HG03571 (cell line): Measurements from ENCODE around the gene SLC18A2.

Experiments used
- ATAC-seq: cut with Tn5 transposase; IDR thresholded peaks from one replicate; pipeline ENCODE4 v1.9.1; 2021; ENCODE audit not compliant: unreplicated experiment

The SLC18A2 gene

GRCh38 chr10:117237401-117237991 is 3.4 kb upstream of the SLC18A2 start:
- ATAC-seq, result no peak

DNA sequence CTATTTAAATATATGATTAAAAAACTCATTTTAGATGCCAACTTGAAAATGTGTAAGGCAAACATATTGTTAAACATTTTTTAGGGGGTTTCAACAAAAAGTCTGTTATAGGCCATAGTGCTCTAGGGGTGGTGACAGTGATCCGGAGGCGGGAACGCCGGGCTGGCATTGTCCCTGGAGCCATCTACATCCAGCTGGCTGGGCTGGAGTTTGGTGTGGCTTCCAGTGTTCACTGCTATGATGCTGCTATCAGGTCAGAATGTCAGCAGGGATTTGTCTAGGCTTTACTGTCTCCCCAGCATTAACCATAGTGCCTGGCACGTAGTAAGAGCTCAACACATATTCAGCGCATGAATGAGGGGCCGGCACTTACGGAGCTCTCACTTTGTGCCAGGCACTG is 1.9 kb upstream of the SLC18A2 start:
- no peak for ATAC-seq

DNA sequence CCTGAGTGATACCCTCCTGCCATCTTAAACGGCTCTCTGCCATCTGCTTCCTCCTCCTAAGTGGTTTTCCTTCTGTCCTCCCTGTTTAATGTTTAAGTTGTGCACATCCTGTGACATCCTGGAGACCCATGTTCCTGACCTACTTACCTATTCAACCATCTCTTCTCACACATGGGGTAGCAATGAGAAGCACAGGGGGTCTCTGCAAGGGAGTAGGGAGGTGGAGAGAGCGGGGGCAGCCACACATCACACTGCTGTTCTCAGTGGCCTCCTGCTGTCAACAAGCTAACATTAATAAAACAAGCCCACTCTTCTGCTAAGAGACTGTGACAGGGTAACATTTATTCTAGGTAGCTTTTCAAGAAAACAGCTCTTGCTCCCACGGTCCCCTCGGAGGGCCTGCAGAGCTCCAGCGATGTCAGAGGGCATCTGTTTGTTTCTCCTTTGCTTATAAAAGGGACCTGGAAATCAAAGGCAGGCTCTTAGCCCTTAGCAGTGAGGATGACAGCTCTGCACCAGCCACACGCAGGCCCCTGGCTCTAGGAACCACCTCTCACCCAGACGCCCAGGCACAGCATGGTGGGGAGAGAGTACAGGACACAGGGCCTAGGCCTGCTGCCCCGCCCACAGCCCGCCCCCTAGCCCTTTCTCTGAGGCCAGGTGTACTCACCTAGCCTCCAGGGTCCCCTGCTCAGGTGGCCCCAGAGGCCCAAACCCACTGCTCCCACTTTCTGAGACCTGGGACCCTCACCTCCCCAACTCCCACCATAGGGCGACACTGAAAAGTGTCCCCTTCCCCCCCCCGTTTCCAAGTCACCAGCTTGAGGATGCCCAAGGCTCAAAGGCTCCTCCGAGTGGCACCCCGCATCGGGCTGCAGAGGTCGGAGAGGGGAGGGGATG is 943 bp upstream of the SLC18A2 start:
- no peak for ATAC-seq

- ATAC-seq, result no peak
Observed at GRCh38 chr10:117241541-117242462, 888 bp downstream of the SLC18A2 start.

DNA sequence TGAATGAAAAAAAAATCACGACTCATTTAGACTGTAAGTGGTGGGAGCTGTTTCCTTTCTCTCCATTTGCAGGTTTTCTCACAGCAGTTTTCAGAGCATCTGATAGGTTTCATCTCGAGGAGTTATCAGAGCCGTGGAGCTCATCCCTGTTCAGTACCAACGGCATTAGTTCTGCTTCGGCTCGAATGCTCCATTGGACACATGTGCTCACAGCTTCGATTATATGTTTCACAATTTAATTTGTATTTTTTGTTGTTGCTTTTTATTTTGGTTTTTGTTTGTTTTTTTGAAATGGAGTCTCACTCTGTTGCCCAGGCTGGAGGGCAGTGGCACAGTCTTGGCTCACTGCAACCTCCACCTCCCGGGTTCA is 1.5 kb downstream of the SLC18A2 start:
- no peak for ATAC-seq

- no peak for ATAC-seq
Observed at GRCh38 chr10:117246997-117247671, 6.2 kb downstream of the SLC18A2 start.

- ATAC-seq, result no peak
Observed at GRCh38 chr10:117248750-117249465, 8.0 kb downstream of the SLC18A2 start.

GRCh38 chr10:117249493-117250093 is 8.7 kb downstream of the SLC18A2 start:
- no peak for ATAC-seq

DNA sequence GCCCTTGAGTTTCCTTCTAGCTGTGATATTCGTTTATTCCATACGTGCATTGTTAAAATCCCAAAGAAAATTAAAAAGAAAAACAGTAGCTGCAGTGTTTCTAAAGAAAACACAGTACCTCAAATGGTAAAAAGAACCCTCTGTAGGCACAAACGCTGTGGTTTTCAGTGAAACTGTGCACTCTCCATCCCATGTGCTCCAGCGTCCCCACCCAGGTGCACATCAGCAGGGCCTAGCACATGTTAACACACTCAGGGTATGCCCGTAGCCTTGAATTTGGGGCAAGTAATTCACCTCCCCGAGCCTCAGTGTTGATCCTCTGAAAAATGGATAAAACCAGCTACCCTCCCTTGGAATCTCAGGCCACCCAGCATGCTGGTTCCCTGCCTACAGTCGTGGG is 9.5 kb downstream of the SLC18A2 start:
- ATAC-seq, result no peak

- ATAC-seq, result no peak
Observed at GRCh38 chr10:117253908-117254307, 13.0 kb downstream of the SLC18A2 start.

DNA sequence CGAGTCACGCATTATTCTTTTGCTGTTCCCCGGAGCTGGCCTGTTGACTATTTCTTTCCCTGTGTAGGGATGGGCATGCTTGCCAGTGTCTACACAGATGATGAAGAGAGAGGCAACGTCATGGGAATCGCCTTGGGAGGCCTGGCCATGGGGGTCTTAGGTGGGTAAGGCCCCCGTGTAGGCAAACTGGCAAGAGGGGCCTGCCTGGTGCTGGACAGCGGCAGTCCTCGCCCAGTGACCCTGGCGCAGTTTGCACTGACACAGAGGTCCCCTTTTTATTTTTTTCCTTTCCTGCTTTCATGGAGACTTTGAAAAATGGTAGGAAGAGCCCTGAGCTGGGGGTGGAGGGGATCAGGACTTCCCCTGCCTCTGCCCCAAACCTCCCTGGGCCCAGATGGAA is 13.4 kb downstream of the SLC18A2 start:
- no peak for ATAC-seq

DNA sequence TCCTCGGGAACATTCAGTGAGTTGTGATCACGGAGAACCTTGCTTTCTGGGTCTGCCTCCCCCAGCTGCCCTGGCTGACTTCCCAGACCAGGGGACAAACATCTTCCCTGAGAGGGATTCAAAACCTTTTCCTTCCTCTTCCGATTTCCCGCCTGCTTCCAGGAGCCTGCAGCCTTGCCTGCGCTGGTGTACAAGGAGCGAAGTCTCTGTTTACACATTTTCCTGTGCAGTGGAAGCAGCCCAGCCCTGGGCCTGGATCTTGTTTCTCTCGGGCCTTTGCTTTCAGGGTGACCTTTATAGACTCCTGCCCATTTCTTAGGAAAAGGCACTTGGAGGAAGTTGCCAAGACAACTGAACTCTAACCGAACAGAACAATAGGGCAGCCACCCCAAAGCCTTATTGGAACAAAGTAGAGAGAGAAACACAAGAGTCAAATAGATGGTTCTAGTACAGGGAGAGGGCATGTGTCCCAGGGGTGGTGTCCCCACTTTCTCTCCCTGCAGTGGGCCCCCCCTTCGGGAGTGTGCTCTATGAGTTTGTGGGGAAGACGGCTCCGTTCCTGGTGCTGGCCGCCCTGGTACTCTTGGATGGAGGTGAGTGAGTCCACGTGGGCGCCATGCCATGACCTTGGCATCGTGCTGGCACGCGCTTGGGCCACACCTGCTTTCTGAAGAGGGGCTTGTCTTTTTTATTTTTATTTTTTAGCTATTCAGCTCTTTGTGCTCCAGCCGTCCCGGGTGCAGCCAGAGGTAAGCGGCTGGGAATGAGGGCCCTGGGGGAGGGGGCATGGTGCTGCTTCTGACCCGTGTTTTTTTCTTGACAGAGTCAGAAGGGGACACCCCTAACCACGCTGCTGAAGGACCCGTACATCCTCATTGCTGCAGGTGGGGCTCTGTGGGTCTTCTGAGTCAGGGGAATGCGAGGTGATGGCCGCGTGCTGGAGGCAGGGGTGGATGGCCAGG is 14.1 kb downstream of the SLC18A2 start:
- ATAC-seq, result no peak

- ATAC-seq, result no peak
Observed at GRCh38 chr10:117255835-117256460, 15.0 kb downstream of the SLC18A2 start.

DNA sequence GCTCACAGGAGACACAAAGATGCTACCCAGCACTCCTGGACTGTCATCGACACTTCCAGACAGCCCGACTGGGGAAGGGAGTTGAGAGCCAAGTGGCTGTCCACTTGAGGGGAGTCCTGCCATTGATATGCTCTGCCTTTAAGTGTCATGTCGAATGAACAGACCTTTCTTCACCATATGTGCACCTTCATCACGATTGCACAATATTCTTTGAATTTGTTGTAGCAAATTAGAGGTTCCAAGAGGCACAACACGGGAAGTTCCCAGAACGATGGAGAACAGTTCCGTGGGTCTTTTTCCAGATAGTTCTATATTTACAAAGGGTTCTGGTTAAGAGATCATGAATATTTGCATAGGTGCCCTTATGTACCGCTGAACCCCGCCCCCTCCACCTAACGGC is 16.0 kb downstream of the SLC18A2 start:
- ATAC-seq, result no peak

GRCh38 chr10:117257721-117258120 is 16.8 kb downstream of the SLC18A2 start:
- no peak for ATAC-seq

GRCh38 chr10:117259279-117259678 is 18.4 kb downstream of the SLC18A2 start:
- no peak for ATAC-seq

GRCh38 chr10:117260084-117260483 is 19.2 kb downstream of the SLC18A2 start:
- ATAC-seq, result no peak

DNA sequence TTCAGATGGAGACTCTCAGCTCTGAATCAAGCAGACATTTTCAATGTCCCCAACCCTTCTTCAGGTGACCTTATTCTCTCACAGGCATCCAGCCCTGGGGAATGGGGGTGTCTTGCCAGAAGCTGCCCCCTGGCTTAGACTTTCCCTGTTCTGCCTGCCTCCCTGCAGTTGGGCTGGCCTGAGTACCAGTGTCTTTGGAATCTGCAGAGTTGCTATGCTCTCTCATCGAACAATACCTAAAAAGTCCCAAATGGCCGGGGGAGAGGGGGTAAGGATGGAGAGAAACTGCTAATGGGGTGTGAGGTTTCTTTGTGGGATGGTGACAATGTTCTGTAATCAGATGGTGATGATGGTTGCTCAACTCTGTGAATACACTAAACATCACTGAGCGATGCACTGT is 20.6 kb downstream of the SLC18A2 start:
- ATAC-seq, result no peak
